PFSK-1 (cell line): ENCODE data around the gene CELA2B.

Experiments
- SIN3A ChIP-seq: IDR thresholded peaks from 2 replicates; pipeline ENCODE4 v1.6.1; 2012; ENCODE audit warnings: mild to moderate bottlenecking, low read length, moderate library complexity, borderline replicate concordance; ENCODE audit not compliant: insufficient read depth
- TAF1 ChIP-seq: IDR thresholded peaks from 2 replicates; pipeline ENCODE4 v1.6.1; 2012; ENCODE audit warnings: low read length, control low read depth, borderline replicate concordance; ENCODE audit not compliant: insufficient read depth

- TF ChIP-seq TAF1 (no peak), SIN3A (no peak)
Measured at GRCh38 chr1:15428815-15429435, 47.0 kb upstream of the CELA2B start.
